Measurements from ENCODE around the gene FAM13A.

FAM13A gene

GRCh38 chr4:88752754-88753153 is 304.2 kb downstream of the FAM13A start:
- Histone ChIP-seq H3K27me3 (ENCODE audit: control insufficient read depth, insufficient read depth, low read length) (no peaks in the 10 kb centered on the region), H3K4me3 (ENCODE audit: low read length) (no peak overlapping the region), H3K27ac (ENCODE audit: low read length) (no peak overlapping the region), H3K9me3 (ENCODE audit: control insufficient read depth, insufficient read depth, low read length) (no peaks in the 10 kb centered on the region), H3K36me3 (ENCODE audit: control insufficient read depth, insufficient read depth, low read length) (peaks cover 8% of the 10 kb centered on the region; the same call in 1 of the 2 replicates), H3K4me1 (ENCODE audit: control insufficient read depth, insufficient read depth, low read length) (no peaks in the 10 kb centered on the region)
- no peak for DNase-seq (ENCODE audit: low read depth, low spot score)
- WGBS (ENCODE audit: insufficient coverage, insufficient read length), result no CpG with 5 or more reads among the region's 2 CpGs

- no peak for DNase-seq (ENCODE audit: low read depth, low spot score)
- Histone ChIP-seq H3K4me3 (ENCODE audit: low read length) (no peak overlapping the region), H3K4me1 (ENCODE audit: control insufficient read depth, insufficient read depth, low read length) (no peaks in the 10 kb centered on the region), H3K36me3 (ENCODE audit: control insufficient read depth, insufficient read depth, low read length) (peaks cover 8% of the 10 kb centered on the region; the same call in 1 of the 2 replicates), H3K27ac (ENCODE audit: low read length) (no peak overlapping the region), H3K27me3 (ENCODE audit: control insufficient read depth, insufficient read depth, low read length) (no peaks in the 10 kb centered on the region), H3K9me3 (ENCODE audit: control insufficient read depth, insufficient read depth, low read length) (no peaks in the 10 kb centered on the region)
- no CpG with 5 or more reads among the region's 4 CpGs for WGBS (ENCODE audit: insufficient coverage, insufficient read length)
Measured at GRCh38 chr4:88752076-88752463, 304.9 kb downstream of the FAM13A start.

GRCh38 chr4:88751258-88752075 is 305.5 kb downstream of the FAM13A start:
- Histone ChIP-seq H3K27me3 (ENCODE audit: control insufficient read depth, insufficient read depth, low read length) (no peaks in the 10 kb centered on the region), H3K9me3 (ENCODE audit: control insufficient read depth, insufficient read depth, low read length) (no peaks in the 10 kb centered on the region), H3K36me3 (ENCODE audit: control insufficient read depth, insufficient read depth, low read length) (peaks cover 8% of the 10 kb centered on the region; the same call in 1 of the 2 replicates), H3K27ac (ENCODE audit: low read length) (no peak overlapping the region), H3K4me3 (ENCODE audit: low read length) (no peak overlapping the region), H3K4me1 (ENCODE audit: control insufficient read depth, insufficient read depth, low read length) (no peaks in the 10 kb centered on the region)
- no peak for DNase-seq (ENCODE audit: low read depth, low spot score)
- 100% methylated on average over 1 of the region's 7 CpGs for WGBS (ENCODE audit: insufficient coverage, insufficient read length)

GRCh38 chr4:88750369-88750768 is 306.6 kb downstream of the FAM13A start:
- Histone ChIP-seq H3K27me3 (ENCODE audit: control insufficient read depth, insufficient read depth, low read length) (no peaks in the 10 kb centered on the region), H3K9me3 (ENCODE audit: control insufficient read depth, insufficient read depth, low read length) (no peaks in the 10 kb centered on the region), H3K4me1 (ENCODE audit: control insufficient read depth, insufficient read depth, low read length) (no peaks in the 10 kb centered on the region), H3K27ac (ENCODE audit: low read length) (no peak overlapping the region), H3K4me3 (ENCODE audit: low read length) (no peak overlapping the region), H3K36me3 (ENCODE audit: control insufficient read depth, insufficient read depth, low read length) (peaks cover 8% of the 10 kb centered on the region; the same call in 1 of the 2 replicates)
- DNase-seq (ENCODE audit: low read depth, low spot score), result no peak
- WGBS (ENCODE audit: insufficient coverage, insufficient read length), result no CpG with 5 or more reads among the region's 10 CpGs

GRCh38 chr4:88747351-88747750 is 309.6 kb downstream of the FAM13A start:
- no peaks in the 10 kb centered on the region for H3K4me1 ChIP-seq (ENCODE audit: control insufficient read depth, insufficient read depth, low read length)
- H3K9me3 ChIP-seq (ENCODE audit: control insufficient read depth, insufficient read depth, low read length), result no peaks in the 10 kb centered on the region
- no CpG with 5 or more reads among the region's 7 CpGs for WGBS (ENCODE audit: insufficient coverage, insufficient read length)
- no peak for DNase-seq (ENCODE audit: low read depth, low spot score)
- H3K27ac ChIP-seq (ENCODE audit: low read length), result no peak overlapping the region
- H3K36me3 ChIP-seq (ENCODE audit: control insufficient read depth, insufficient read depth, low read length), result peaks cover 8% of the 10 kb centered on the region; the same call in 1 of the 2 replicates
- H3K27me3 ChIP-seq (ENCODE audit: control insufficient read depth, insufficient read depth, low read length), result no peaks in the 10 kb centered on the region
- no peak overlapping the region for H3K4me3 ChIP-seq (ENCODE audit: low read length)

- DNase-seq (ENCODE audit: low read depth, low spot score), result no peak
- peaks cover 8% of the 10 kb centered on the region; the same call in 1 of the 2 replicates for H3K36me3 ChIP-seq (ENCODE audit: control insufficient read depth, insufficient read depth, low read length)
- no peaks in the 10 kb centered on the region for H3K4me1 ChIP-seq (ENCODE audit: control insufficient read depth, insufficient read depth, low read length)
- H3K27me3 ChIP-seq (ENCODE audit: control insufficient read depth, insufficient read depth, low read length), result no peaks in the 10 kb centered on the region
- H3K27ac ChIP-seq (ENCODE audit: low read length), result no peak overlapping the region
- WGBS (ENCODE audit: insufficient coverage, insufficient read length), result no CpG with 5 or more reads among the region's 5 CpGs
- no peak overlapping the region for H3K4me3 ChIP-seq (ENCODE audit: low read length)
- no peaks in the 10 kb centered on the region for H3K9me3 ChIP-seq (ENCODE audit: control insufficient read depth, insufficient read depth, low read length)
Measured at GRCh38 chr4:88746206-88746605, 310.8 kb downstream of the FAM13A start.

- H3K27me3 ChIP-seq (ENCODE audit: control insufficient read depth, insufficient read depth, low read length), result no peaks in the 10 kb centered on the region
- no CpG with 5 or more reads among the region's 1 CpG for WGBS (ENCODE audit: insufficient coverage, insufficient read length)
- DNase-seq (ENCODE audit: low read depth, low spot score), result no peak
- H3K9me3 ChIP-seq (ENCODE audit: control insufficient read depth, insufficient read depth, low read length), result no peaks in the 10 kb centered on the region
- no peak overlapping the region for H3K4me3 ChIP-seq (ENCODE audit: low read length)
- no peak overlapping the region for H3K27ac ChIP-seq (ENCODE audit: low read length)
- H3K4me1 ChIP-seq (ENCODE audit: control insufficient read depth, insufficient read depth, low read length), result no peaks in the 10 kb centered on the region
- H3K36me3 ChIP-seq (ENCODE audit: control insufficient read depth, insufficient read depth, low read length), result peaks cover 8% of the 10 kb centered on the region; the same call in 1 of the 2 replicates
Measured at GRCh38 chr4:88745581-88746163, 311.3 kb downstream of the FAM13A start.

GRCh38 chr4:88745175-88745574 is 311.8 kb downstream of the FAM13A start:
- Histone ChIP-seq H3K9me3 (ENCODE audit: control insufficient read depth, insufficient read depth, low read length) (no peaks in the 10 kb centered on the region), H3K4me1 (ENCODE audit: control insufficient read depth, insufficient read depth, low read length) (no peaks in the 10 kb centered on the region), H3K27me3 (ENCODE audit: control insufficient read depth, insufficient read depth, low read length) (no peaks in the 10 kb centered on the region), H3K36me3 (ENCODE audit: control insufficient read depth, insufficient read depth, low read length) (peaks cover 8% of the 10 kb centered on the region; the same call in 1 of the 2 replicates), H3K27ac (ENCODE audit: low read length) (no peak overlapping the region), H3K4me3 (ENCODE audit: low read length) (no peak overlapping the region)
- no CpG with 5 or more reads among the region's 1 CpG for WGBS (ENCODE audit: insufficient coverage, insufficient read length)
- no peak for DNase-seq (ENCODE audit: low read depth, low spot score)

- H3K27me3 ChIP-seq (ENCODE audit: control insufficient read depth, insufficient read depth, low read length), result no peaks in the 10 kb centered on the region
- H3K27ac ChIP-seq (ENCODE audit: low read length), result no peak overlapping the region
- H3K36me3 ChIP-seq (ENCODE audit: control insufficient read depth, insufficient read depth, low read length), result peaks cover 6% of the 10 kb centered on the region; the same call in 1 of the 2 replicates
- WGBS (ENCODE audit: insufficient coverage, insufficient read length), result no CpG with 5 or more reads among the region's 3 CpGs
- H3K4me3 ChIP-seq (ENCODE audit: low read length), result no peak overlapping the region
- DNase-seq (ENCODE audit: low read depth, low spot score), result no peak
- H3K4me1 ChIP-seq (ENCODE audit: control insufficient read depth, insufficient read depth, low read length), result no peaks in the 10 kb centered on the region
- H3K9me3 ChIP-seq (ENCODE audit: control insufficient read depth, insufficient read depth, low read length), result no peaks in the 10 kb centered on the region
Measured at GRCh38 chr4:88744609-88745008, 312.4 kb downstream of the FAM13A start.

- H3K4me1 ChIP-seq (ENCODE audit: control insufficient read depth, insufficient read depth, low read length), result no peaks in the 10 kb centered on the region
- no peak overlapping the region for H3K27ac ChIP-seq (ENCODE audit: low read length)
- H3K36me3 ChIP-seq (ENCODE audit: control insufficient read depth, insufficient read depth, low read length), result peaks cover 6% of the 10 kb centered on the region; the same call in 1 of the 2 replicates
- no peaks in the 10 kb centered on the region for H3K9me3 ChIP-seq (ENCODE audit: control insufficient read depth, insufficient read depth, low read length)
- H3K27me3 ChIP-seq (ENCODE audit: control insufficient read depth, insufficient read depth, low read length), result no peaks in the 10 kb centered on the region
- DNase-seq (ENCODE audit: low read depth, low spot score), result no peak
- WGBS (ENCODE audit: insufficient coverage, insufficient read length), result no CpG with 5 or more reads among the region's 3 CpGs
- H3K4me3 ChIP-seq (ENCODE audit: low read length), result no peak overlapping the region
Measured at GRCh38 chr4:88743696-88744095, 313.3 kb downstream of the FAM13A start.
